ENCODE measurements around the gene CMKLR1.

CMKLR1 gene

GRCh38 chr12:108363165-108363564 lies 24.1 kb upstream of the CMKLR1 start:
- DNase-seq (ENCODE audit: low read depth), result no peak

- DNase-seq (ENCODE audit: low read depth), result no peak
Observed at GRCh38 chr12:108361606-108362005, 22.5 kb upstream of the CMKLR1 start.

- no peak for DNase-seq (ENCODE audit: low read depth)
Observed at GRCh38 chr12:108360487-108360886, 21.4 kb upstream of the CMKLR1 start.

DNA sequence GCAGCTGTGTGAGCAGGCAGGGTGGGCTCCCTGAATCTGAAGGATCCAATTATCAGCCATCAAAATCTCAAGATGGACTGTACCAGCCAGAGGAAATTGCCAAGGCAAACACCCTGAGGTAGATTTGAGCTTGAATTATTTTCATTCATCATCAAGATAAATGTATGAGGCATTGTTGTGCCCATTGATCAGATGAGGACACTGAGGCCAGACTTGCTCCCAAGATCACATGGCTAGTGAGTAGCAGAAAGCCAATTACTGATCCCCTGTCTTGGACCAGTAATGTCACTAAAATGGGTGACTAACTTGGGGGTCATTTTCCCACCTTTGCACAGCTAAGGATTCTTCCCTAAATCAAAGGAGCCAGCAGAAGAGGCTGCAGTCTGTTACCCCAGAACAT lies 20.9 kb upstream of the CMKLR1 start:
- DNase-seq (ENCODE audit: low read depth), result no peak

- no peak for DNase-seq (ENCODE audit: low read depth)
Observed at GRCh38 chr12:108358580-108358965, 19.5 kb upstream of the CMKLR1 start.

- no peak for DNase-seq (ENCODE audit: low read depth)
Observed at GRCh38 chr12:108357834-108358579, 18.9 kb upstream of the CMKLR1 start.

DNA sequence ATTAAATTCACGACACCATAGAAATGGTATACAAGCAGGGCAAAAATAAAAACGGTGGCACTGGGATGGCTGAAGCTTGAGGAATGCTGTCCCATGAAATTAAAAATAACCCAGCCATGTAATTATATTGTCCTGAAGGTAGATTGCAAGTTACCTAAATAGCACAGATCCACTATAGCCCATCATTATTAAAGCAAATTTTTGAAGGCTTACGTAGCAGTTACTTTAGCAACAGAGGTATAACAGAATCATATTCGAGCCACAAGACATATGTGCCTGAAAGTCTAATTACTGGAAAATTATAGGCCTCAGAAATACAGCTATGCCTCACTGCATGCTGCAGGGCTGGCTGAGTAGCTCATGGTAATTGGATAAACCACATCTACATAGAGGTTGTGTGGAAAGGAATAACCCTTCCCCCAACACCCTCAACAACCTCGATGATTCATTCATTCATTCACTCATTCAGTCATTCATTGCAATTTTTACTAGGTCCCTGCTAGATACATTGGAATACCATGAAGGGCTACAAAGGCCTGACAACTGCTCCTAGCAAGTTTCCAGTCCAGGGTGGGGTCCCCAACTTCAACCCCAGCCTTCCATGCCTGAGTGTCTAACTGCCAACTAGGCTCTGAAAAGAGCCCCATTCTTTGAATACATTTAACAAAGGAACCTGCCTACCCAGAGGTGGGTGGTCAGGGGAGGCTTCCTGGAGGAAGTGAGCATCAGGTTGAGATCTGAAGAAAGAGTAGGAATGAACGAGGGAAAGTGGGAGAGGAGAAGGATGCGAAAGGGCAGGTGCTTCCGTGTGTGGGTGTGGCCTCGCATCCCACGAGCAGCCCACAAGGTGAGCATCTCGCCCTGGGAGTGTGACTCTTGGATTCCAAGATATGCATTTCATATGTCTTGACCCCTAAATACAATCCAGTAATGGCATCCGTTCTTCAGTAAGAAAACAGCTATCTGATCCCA lies 18.0 kb upstream of the CMKLR1 start:
- no peak for DNase-seq (ENCODE audit: low read depth)

DNA sequence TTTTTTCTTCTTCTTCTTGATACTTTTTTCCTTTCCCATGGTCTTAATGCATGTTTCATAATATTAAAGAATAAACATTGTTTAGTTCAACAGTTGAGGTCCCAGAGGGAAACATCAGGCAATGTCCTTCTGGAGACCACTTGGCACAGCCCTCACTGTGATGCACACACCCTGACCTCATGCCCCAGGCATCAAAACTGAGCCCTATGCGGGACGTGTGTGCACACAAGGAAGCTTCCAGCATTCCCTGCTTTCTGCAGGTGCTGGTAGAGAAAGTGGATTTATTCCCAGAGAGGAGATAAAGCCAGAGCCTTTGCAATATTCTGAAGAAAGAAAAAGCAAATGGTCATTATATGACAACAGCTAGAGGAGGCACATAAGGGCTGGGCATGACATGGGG lies 16.0 kb upstream of the CMKLR1 start:
- DNase-seq (ENCODE audit: low read depth), result no peak

DNA sequence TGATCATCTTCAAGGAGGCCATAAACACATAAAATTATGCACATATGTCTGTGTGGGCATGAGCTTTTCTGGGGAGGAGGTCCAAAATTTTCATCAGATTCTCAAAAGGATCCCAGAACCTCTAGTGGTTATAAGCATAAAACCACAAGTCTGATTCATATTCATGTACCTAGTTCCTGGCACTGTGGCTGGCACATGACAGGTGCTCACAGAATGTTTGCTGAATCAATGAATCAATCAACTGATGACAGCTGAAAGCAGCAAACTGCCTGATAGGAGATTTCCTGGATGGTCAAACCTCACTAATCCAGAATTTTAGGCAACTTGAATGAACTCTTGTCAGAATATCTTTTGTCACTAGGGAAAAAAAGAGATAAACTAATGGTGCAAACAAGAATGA lies 13.5 kb upstream of the CMKLR1 start:
- DNase-seq (ENCODE audit: low read depth), result no peak

DNA sequence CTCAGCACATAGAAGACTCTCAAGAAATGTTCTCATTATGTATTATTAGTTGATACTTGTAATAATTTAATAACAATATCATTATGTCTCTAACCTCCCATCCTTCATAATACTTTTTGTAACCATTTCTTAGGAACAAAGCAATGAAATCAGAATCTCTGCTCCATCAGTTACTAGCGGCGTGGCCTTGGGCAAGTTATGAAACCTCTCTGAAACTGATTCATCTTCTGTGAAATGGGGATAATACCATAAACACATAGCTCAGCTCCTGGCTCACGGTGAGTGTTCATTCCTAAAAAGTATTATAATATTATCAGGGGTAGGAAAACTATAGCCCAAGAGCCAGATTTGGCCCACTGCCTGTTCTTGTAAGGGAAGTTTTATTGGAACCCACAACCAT lies 11.4 kb upstream of the CMKLR1 start:
- DNase-seq (ENCODE audit: low read depth), result no peak

- DNase-seq (ENCODE audit: low read depth), result no peak
Observed at GRCh38 chr12:108349278-108349688, 10.2 kb upstream of the CMKLR1 start.

DNA sequence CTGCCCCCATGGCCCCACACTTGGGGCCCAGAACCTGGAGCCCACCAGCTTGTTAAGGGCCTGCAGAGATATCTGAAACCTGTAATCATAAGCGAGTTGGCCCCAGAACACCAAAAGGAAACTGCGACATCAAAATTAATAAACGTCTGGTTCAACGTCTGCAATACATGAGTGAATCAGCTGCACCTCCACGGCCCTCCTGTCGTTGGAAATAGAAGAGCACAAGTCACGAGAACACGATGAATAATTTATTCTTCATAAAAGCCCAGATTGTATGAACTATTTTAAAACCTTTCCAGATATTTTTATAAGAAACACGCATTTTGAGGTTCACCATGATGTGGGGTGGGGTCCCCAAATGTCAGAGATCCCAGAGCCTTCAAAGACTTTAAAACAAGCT lies 9.7 kb upstream of the CMKLR1 start:
- DNase-seq (ENCODE audit: low read depth), result no peak

DNA sequence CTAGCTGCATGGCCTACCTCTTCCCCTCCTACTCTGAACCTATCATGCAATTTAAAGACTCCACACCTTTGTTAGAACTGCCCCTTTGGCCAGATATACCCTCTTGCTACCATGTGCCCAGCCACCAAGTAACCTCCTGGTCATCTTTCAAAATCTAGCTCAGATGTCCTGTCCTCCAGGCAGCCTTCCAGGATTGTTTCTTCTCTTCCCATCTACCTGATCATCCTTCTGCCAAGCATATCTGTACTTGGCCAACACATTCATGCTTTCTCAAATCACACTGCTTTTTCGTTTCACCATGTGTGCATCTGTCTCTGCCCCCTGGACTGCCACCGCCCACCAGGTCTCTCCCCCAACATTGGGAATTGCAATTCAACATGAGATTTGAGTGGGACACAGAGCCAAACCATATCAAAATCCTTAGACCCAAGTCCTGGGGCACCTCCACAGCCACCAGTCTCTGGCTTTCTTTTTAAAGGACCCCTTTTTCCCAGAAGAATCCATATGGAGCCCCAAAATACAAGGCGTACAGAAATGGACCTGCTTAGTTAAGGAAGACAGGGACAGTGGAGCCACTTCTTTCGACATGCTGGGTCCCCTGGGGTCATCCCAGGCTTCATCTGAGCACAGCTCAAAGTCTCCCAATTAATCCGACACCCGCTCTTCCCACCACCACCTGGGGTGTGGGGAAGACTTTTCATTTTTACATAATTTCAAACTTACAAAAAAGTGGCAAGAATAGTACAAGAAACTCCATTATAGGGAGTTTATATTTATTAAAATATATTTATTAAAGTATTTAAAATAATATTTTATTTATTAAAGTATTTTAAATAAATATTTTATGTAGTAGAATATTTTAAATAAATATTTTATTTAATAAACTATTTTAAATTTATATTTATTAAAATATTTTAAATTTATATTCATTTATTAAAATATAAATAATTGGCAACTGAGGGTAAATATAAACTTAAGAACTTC lies 7.9 kb upstream of the CMKLR1 start:
- no peak for DNase-seq (ENCODE audit: low read depth)

DNA sequence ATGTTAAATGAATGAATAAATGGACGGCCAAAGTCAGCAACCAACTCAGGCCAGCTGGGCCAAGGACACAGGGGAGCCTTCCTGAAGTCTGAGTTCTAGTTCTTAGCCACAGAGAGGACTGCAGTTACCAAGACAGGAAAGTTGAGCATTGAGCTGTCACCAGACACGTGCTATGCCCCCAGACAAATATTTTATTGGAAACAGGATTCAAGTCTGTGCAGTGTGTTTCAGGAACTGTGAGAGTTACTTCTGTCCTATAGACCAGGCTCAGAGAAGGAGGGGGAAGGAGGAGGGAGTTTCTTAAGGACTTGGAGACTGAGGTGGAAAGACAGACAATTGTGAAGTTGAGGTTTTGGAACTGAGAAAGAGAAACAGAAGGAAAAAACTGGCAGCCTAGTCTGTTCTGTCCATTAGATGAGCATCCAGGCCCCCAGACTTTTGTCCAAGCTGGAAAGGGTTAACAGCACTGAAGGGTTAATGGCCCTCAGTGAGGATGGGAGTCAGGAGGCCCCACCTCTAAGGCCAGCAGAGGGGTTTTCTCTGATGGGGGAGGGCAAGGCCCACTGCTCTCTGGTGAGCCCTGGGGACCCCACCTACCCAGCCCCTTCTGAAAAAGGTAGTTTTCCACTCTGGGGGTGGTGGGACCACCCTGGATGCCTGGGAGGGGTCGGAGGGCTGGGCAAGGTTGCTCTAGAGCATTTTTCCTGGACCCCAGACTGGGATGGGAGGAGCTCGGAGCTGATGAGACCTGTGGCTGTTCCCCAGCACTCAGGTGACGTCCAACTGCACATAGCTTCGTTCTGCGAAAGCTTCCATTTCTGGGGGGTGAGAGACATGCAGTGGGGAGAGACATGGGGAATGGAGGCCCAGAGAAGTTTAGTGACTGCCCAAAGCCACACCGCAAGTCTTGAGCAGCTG lies 6.9 kb upstream of the CMKLR1 start:
- DNase-seq (ENCODE audit: low read depth), result no peak

GRCh38 chr12:108342985-108343384 lies 3.9 kb upstream of the CMKLR1 start:
- DNase-seq (ENCODE audit: low read depth), result no peak

DNA sequence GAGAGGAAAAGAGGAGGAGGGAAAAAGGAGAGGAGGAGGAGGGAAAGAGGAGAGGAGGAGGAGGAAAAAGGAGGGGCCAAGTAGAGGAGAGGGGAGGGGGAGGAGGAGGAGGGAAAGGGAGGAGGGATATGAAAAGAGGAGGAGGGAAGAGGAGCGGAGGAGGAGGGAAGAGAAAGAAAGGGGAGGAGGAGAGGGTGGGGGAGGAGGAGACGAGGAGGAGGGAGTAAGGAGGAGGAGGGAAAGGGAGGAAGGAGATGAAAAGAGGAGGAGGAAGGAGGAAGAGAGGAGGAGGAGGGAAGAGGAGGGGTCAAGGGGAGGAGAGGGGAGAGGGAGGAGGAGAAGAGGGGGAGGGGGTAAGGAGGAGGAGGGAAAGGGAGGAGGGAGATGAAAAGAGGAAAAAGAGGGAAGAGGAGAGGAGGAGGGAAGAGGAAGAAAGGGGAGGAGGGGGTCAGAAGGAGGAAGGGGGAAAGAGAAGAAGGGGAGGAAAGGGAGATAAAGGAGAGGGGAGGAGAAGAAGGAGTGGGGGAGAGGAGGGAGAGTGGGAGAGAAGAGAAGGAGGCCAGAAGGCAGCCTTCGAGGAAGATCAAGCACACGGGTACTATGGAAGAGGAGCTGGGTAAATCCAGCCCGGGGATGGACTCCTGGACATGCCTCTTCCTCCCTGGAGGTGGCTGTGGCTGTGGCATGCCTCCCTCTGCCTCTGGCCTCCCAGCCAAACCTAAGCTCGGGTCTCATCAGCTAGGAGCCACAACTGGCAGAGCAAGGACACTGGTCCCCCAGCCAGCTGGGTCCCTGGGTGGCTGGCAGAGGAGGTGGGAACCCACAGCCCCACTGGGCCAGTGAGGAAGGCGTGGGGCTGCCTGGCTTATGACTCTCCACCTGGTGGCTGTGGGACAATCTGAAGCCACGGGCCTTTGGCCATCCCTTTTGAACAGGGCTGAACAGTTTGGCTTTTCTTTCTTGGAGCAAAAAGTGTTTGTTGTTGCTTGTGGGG lies 3.0 kb upstream of the CMKLR1 start:
- DNase-seq (ENCODE audit: low read depth), result no peak

DNA sequence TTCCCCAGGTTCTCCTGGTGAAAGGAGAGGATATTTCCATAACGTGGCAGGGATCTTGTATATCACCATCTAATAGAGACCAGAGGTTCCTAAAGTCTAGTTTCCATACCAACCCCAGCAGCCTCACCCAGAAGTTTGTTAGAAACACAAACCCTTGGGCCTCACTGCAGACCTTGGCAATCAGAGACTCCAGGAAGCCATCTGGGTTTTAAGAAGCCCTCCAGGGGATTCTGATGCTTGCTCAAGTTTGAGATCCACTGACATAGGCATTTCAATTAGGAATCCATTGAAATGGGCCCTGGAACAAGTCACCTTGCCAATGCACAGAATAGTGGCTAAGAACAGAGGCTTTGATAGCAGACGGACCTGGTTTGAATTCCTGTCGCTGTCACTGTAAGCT lies 2.2 kb upstream of the CMKLR1 start:
- DNase-seq (ENCODE audit: low read depth), result no peak

DNA sequence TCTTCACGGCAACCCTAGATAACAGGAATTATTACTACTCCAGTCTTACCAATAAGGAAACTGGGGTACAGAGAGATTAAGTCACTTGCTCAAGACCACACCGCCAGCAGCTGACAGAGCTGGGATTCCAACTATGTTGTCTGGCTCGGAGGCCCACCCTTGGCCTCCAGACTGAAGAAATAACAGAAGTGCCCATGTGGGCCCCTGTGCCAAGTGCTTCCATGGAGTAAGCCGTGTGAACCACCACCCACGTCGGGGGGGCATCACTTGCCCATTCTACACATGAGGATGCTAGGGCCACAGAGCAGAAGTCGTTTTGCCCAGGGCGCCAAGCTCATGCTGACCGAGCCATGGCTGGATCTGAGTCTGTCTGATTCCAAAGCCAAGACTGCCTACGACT lies 926 bp upstream of the CMKLR1 start:
- no peak for DNase-seq (ENCODE audit: low read depth)

Measured in stimulated activated CD8-positive, alpha-beta memory T cell treated with anti-CD3 and anti-CD28 coated beads, Interleukin-15, amount 100 ng/mL, for 24 hours (primary cell).